ENCODE measurements around the gene FIBCD1.

The FIBCD1 gene

DNA sequence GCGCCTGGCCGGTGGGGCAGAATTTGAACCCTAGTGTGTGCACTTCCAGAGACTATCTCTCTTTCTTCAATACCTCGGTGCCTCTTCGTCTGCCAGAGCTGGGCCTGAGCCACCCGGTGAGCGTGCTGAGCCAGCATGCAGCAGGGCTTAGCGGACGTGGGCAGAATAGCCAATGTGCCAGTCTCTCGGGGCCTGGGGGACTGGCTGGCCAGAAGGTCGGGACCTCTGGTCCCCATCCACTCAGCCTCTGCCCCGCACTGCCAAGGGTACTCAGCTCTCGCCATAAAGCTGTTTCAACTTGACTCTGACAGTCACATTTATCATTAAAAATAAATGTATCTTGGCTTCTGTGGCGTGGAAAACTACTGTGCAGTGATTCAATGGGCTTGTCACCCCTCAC is 4.2 kb upstream of the FIBCD1 start:
- no peak for DNase-seq (ENCODE audit: low spot score)
- TF ChIP-seq, protein P1, sequence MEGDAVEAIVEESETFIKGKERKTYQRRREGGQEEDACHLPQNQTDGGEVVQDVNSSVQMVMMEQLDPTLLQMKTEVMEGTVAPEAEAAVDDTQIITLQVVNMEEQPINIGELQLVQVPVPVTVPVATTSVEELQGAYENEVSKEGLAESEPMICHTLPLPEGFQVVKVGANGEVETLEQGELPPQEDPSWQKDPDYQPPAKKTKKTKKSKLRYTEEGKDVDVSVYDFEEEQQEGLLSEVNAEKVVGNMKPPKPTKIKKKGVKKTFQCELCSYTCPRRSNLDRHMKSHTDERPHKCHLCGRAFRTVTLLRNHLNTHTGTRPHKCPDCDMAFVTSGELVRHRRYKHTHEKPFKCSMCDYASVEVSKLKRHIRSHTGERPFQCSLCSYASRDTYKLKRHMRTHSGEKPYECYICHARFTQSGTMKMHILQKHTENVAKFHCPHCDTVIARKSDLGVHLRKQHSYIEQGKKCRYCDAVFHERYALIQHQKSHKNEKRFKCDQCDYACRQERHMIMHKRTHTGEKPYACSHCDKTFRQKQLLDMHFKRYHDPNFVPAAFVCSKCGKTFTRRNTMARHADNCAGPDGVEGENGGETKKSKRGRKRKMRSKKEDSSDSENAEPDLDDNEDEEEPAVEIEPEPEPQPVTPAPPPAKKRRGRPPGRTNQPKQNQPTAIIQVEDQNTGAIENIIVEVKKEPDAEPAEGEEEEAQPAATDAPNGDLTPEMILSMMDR (IDR thresholded peaks at IDR 0.05; ENCODE audit: extremely low read depth, insufficient read depth, missing control alignments) = no peak
- in situ Hi-C loops (cut with MboI; ENCODE audit: low pct_unique_long_range_greater_than_20kb, low sequenced_read_pairs, unreplicated experiment) = loop anchor here (10.0 kb wide), 1 partner anchor 248 kb away; the partner anchor contains the start of gene EXOSC2

DNA sequence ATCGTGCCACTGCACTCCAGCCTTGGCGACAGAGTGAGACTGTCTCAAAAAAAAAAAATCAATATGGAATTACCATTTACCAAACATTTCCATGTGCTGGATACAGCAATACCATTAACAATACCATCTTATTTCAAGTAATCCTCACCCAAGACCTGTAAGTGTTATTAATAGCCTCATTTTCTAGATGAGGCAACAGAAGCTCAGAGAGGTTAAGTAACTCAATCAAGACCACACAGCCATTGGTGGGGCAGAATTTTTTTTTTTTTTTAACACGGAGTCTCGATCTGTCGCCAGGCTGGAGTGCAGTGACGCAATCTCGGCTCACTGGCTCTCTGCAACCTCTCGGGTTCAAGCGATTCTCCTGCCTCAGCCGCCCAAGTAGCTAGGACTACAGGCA is 3.6 kb upstream of the FIBCD1 start:
- TF ChIP-seq, protein P1 (IDR thresholded peaks at IDR 0.05; ENCODE audit: extremely low read depth, insufficient read depth, missing control alignments) = no peak
- in situ Hi-C loops (cut with MboI; ENCODE audit: low pct_unique_long_range_greater_than_20kb, low sequenced_read_pairs, unreplicated experiment) = loop anchor here (10.0 kb wide), 1 partner anchor 248 kb away; the partner anchor contains the start of gene EXOSC2
- DNase-seq (ENCODE audit: low spot score) = no peak

DNA sequence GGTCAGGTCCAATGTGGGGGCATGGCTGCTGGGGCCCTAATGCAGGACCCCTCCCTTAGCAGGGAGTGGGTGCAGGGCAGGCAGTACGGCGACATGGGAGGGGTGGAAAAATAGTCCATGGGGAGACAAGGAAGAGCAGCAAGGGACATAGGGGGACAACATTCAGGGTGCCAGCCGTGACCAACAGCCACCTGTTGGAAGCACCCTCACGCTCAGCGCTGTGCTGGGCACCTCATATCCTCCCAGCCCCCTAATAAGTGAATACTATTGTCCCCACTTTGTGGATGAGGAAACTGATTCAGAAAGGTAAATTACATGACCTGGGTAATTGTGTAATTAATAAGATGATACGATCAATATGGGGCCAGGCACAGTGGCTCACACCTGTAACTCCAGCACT is 3.0 kb upstream of the FIBCD1 start:
- no peak for DNase-seq (ENCODE audit: low spot score)
- TF ChIP-seq, protein P1 (IDR thresholded peaks at IDR 0.05; ENCODE audit: extremely low read depth, insufficient read depth, missing control alignments) = no peak
- in situ Hi-C loops (cut with MboI; ENCODE audit: low pct_unique_long_range_greater_than_20kb, low sequenced_read_pairs, unreplicated experiment) = loop anchor here (10.0 kb wide), 1 partner anchor 247 kb away; the partner anchor contains the start of gene EXOSC2

DNA sequence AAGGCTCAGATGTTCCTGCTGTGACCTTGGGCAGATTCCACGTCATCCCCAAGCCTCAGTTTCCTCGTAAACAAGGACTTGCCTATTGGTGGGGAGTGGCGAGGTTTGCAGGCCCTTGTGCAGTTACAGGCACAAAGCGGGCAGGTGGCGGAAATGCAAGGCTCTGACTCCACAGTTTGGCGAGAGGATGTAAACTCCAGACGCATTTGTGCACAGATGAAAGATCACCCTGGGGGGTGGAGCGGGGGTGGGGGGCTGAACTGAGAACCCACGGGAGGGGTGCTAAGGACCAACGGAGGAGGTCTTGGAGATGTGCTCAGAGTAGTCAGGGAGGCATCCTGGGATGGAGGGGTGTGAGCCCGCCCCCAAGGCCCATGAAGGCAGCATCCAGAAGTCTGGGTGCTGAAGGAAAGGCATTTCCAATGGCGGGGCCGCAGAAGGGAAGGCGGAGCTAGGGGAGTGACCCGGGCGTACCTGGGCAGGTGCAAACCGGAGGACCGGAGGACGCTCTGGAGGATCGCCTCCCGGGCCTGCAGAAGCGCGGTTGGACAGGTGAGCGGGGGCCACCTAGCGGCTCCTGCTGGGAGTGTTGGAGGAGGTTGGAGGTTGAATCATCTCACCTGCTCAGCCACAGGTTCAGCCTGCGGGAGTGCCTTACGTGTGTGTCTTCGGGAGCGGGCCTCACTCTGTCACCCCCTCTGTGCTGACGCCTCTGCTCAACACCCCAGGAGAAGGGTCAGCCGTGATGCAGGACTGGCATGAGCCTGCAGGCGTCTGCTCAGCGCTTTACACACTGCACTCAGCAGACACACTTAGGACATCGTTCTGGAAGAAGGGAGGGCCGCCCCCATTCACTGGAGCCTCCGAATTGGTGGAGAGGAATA is 1.9 kb upstream of the FIBCD1 start:
- TF ChIP-seq, protein P1 (IDR thresholded peaks at IDR 0.05; ENCODE audit: extremely low read depth, insufficient read depth, missing control alignments) = peak; percentile 93
- in situ Hi-C loops (cut with MboI; ENCODE audit: low pct_unique_long_range_greater_than_20kb, low sequenced_read_pairs, unreplicated experiment) = loop anchor here (10.0 kb wide), 1 partner anchor 246 kb away; the partner anchor contains the start of gene EXOSC2
- peak; percentile 92 for DNase-seq (ENCODE audit: low spot score)

DNA sequence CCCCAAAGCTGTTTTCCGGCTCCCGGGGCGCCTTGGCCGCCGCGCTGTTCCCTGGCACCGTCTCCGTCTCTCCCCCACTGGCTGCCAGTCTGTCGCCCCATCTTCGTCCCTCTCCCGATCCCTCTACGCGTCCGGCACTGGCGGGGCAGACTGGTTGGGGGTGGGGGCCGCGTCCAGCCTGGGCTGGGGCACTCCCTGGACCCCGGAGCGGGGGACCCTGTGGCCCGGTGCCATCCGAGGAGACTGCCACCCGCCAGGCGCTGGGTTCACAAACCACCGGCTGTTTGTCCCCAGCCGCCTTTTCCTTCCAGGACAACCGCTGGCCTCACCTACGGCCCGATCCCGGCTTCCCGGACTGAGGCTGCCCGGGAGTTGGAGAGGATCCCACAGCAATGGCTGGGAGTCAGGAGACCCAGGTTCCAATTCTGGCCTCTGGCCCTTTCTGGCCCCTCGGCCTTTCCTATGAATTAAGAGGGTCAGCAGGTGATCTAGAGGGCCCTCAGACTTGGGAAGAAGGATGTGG is 1.0 kb upstream of the FIBCD1 start:
- in situ Hi-C loops (cut with MboI; ENCODE audit: low pct_unique_long_range_greater_than_20kb, low sequenced_read_pairs, unreplicated experiment) = loop anchor here (10.0 kb wide), 1 partner anchor 245 kb away; the partner anchor contains the start of gene EXOSC2
- DNase-seq (ENCODE audit: low spot score) = no peak
- TF ChIP-seq, protein P1 (IDR thresholded peaks at IDR 0.05; ENCODE audit: extremely low read depth, insufficient read depth, missing control alignments) = no peak

DNA sequence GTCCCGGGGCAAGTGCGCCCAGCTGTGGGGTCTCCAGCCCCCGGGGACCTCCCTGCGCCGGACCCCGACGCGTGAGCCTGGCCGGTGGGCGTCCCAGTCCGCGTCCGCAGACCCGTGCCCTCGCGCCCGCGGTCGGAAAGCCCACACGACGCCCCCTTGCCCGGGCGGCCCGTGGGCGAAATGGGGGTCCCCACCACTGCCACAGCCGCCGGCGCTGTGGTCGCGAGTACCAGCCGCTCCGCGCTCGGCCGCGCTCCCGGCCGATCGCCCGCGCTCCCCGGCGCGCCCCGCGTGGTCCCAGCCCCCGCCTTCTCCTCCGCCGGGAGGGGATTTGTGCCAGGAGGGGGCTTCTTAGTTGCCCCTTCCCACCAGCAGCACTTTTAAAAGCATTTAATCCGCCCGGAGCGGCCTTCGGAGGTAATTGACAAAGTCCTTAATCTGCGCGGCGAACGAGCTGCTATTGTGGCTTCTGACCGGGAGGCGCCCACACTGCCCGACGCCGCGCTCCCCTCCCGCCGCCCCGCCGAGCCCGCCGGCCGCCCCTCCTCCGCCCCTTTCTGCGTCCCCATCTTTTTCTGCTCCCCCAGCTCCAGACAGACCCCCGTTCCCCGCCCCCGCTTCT is 469 bp upstream of the FIBCD1 start:
- peak; percentile 74 for DNase-seq (ENCODE audit: low spot score)
- TF ChIP-seq, protein P1 (IDR thresholded peaks at IDR 0.05; ENCODE audit: extremely low read depth, insufficient read depth, missing control alignments) = no peak
- in situ Hi-C loops (cut with MboI; ENCODE audit: low pct_unique_long_range_greater_than_20kb, low sequenced_read_pairs, unreplicated experiment) = loop anchor here (10.0 kb wide), 1 partner anchor 245 kb away; the partner anchor contains the start of gene EXOSC2
